Left lobe of liver (tissue), 2 donors: ENCODE data around the gene PXMP4. TPM values are rescaled to one million over a fixed set of nuclear protein-coding genes. Genes with fewer than 3 reads are reported as not detected.

Experiments
- ATAC-seq: fragments of 200-7000 bp; cut with Tn5 transposase; one replicate; pipeline ENCODE4 v1.9.1; 2020; ENCODE audit warnings: mild to moderate bottlenecking, moderate library complexity
- DNase-seq: peaks from one replicate; pipeline ENCODE4 v3.0.0-alpha.2; 2020; ENCODE audit warnings: low spot score
- total RNA-seq: library from RNA; stranded (reverse); gene quantifications from one replicate; pipeline ENCODE4 v1.2.1, GENCODE V29; 2021
- donor health status: DM: no; HTN: no; CAD: no; lungs with moderate emphysema.
- donor health status: DM: no; HTN: yes; CAD: no.

PXMP4 gene
- total RNA-seq, 1 donor from 2014 or later, result 15.4 TPM

- DNase-seq (peak; percentile 96), ATAC-seq (peak; percentile 99)
Observed at GRCh38 chr20:33686100-33686983, 33.8 kb downstream of the PXMP4 start, which contains the start of gene E2F1. Gene E2F1 (minus strand): TSS chr20:33686385. CDS start chr20:33686264, 121 bp downstream.

GRCh38 chr20:33685328-33686099, 34.6 kb downstream of the PXMP4 start:
- DNase-seq, result no peak
- no peak for ATAC-seq

DNA sequence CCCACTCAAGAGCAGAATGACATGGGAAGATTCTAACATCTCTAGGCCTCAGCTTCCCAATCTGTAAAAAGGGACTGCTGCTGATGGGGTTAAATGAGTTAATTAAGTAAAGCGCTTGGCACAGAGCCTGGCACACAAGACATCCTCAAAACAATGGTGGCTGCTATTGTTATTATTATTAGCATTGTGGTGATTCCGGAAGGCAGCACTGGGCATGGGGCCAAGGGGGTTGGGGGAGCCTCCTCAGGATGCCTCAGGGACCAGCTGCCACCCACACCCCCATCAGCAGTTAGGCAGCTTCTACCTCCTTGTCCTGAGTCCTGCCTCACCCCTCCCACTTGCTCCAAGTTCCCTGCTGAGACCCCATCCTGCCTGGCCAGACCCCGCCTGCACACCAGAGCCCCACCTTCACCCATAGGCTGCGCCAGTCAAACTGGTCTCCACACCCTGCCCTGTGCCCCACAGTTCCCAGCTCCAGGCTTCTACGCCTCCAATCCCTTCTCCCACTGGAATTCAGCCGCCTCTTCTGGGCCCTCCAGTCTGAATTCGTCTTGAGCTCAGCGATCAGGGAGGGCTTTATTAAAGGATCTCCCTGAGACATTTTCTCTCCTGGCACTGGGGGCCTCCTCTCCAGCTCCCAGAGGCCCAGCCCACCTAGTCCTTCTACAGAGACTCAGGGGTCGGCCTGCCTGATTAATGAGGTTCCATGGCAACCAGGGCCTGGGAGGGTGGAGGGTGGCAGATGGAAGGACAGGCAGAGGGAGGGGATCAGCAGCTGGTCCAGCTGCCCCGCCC, 35.4 kb downstream of the PXMP4 start:
- ATAC-seq, result no peak
- no peak for DNase-seq

GRCh38 chr20:33681728-33682353, 38.3 kb downstream of the PXMP4 start:
- DNase-seq (no peak), ATAC-seq (no peak)

GRCh38 chr20:33681288-33681687, 38.8 kb downstream of the PXMP4 start:
- no peak for ATAC-seq
- DNase-seq, result no peak

GRCh38 chr20:33680686-33681085, 39.4 kb downstream of the PXMP4 start:
- no peak for ATAC-seq
- no peak for DNase-seq

DNA sequence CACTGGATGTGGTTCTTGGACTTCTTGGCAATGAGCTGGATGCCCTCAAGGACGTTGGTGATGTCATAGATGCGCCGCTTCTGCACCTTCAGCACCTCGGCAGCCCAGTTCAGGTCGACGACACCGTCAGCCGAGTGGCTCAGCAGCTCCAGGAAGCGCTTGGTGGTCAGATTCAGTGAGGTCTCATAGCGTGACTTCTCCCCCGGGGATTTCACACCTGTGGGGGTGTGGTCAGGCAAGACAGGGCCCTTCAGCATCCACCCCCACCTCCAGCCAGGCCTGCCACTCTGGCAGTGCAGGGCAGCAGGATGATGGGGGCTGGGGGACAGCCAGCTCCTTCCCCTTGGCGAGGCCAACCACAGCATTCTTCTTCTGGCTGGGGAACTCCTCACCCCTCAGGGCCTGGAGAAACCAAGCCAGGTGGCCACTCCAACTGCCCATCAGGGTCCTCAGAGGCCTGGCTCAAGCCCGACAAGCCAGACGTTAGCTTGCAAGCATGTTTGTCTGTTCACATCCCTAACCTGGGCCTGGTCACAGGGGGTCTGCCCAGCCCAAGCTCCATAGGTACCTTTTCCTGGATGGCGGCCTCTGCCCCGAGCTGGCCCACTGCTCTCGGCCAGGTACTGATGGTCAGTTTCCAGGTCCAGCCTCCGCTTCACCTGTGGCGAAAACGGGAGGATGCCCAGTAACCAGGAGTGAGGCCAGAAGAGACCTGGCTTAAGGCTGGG, 40.2 kb downstream of the PXMP4 start:
- ATAC-seq (no peak), DNase-seq (no peak)

GRCh38 chr20:33677991-33678702, 42.0 kb downstream of the PXMP4 start:
- ATAC-seq, result no peak
- no peak for DNase-seq

DNA sequence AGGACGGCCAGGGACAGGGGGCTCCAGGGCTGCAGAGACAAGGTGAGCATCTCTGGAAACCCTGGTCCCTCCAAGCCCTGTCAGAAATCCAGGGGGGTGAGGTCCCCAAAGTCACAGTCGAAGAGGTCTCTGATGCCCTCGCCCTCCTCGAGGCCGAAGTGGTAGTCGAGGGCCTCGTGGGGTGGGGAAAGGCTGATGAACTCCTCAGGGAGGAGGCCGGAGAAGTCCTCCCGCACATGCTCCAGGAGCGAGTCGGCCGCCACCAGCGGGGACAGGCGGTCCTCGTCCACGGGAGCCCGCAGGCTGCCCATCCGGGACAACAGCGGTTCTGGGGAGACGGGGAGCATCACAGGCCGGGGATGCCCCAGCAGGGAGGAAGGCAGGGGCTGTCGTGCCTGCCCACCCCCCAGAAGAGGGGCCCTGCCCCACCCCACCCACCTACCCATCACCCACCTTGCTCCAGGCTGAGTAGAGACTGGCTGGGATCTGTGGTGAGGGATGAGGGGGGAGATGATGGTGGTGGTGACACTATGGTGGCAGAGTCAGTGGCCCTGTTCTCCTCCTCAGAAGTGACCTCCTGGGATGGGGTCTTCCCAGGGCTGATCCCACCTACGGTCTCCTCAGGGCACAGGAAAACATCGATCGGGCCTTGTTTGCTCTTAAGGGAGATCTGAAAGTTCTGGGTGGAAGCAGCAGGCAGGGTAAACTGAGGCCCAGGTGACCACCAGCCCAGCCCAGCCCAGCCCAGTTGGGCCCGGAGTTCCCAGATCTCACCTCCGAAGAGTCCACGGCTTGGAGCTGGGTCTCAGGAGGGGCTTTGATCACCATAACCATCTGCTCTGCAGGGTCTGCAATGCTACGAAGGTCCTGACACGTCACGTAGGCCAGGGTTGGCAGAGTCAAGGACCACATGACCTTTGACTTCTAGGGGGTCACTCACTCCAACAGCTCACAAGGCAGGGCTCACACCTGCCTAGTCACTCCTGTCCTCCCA, 43.2 kb downstream of the PXMP4 start:
- ATAC-seq (no peak), DNase-seq (no peak)

- no peak for DNase-seq
- ATAC-seq, result no peak
Observed at GRCh38 chr20:33676121-33676520, 44.0 kb downstream of the PXMP4 start.

DNA sequence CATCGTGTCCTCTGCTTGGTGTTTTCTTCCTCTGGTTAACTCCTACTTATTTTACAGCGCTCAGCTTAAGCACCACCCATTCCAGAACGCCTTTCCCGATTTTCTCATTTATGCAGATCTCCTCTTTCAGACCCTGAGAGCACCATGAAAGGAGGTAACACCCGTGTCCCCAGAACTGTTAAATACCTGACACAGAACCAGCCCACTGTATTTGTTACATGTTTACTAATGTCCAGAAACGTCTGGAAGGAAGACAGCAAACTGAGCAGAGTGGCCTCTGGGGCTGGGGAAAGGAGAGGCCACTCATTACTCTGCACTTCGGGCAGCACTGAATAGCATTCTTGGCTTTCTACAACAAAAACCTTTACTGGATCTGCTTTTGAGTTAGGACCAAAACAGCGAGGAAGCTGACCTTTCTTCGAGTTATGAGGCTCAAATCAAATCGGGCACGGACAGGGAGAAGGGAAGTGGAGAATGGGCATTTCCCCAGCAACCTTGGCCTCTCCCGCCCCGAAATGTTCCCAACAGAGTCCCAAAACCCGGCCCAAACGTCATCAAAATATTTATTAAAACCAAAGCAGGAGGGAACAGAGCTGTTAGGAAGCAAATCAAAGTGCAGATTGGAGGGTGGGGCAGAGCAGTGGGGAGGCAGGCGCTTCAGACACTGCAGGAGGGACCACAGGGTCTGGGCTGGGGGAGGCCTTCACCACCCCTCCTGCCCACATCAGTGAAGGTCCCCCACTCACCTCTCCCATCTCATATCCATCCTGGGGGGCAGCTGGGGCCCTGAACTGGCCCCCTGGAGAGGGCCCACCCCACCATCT, 44.8 kb downstream of the PXMP4 start:
- ATAC-seq (no peak), DNase-seq (no peak)

DNA sequence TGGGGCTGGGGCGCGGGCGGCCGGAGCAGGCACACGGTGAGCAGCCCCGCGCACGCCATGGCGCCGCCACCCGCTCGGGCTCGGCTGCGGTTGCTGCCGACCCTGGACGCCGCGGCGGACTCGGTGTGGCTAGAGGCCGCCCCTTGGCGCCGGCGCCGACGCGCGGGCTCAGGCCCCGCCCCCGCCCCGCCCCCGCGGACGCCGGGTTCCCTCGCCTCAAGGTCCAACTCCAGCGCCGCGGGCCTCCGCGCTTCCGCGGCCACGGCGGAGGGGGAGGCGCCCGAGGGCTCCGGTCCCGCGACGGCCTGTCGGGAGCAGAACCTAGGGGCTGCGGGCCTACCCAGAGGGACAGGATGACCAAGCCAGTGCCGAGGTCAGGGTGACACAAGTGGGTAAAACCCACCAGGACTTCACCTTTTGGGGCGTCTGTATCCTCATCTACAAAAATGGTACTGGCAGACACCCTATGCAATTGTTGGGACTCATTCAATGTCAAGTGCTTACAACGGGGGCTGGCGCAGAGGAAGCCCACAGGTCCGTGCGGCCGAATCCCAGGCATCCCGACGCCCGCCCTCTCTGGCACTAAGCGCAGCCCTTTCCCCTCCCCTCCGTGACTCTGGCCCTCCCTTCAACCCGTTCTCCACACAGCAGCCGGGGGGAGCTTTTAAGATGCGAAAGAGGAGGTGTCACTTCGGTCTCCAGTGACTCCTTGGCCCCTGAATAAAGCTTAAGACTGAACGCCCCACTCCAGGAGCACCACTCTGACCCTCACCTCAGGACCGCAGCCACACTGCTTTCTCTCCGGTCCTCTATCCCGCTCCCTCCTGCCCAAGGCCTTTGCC, 45.6 kb downstream of the PXMP4 start, which contains the start of gene NECAB3:
Gene NECAB3 (minus strand): TSS at position 135 of the 842 bp plus-strand sequence. CDS start 76 bp downstream, at position 59.
- peak; percentile 93 for ATAC-seq
- DNase-seq, result peak; percentile 91

DNA sequence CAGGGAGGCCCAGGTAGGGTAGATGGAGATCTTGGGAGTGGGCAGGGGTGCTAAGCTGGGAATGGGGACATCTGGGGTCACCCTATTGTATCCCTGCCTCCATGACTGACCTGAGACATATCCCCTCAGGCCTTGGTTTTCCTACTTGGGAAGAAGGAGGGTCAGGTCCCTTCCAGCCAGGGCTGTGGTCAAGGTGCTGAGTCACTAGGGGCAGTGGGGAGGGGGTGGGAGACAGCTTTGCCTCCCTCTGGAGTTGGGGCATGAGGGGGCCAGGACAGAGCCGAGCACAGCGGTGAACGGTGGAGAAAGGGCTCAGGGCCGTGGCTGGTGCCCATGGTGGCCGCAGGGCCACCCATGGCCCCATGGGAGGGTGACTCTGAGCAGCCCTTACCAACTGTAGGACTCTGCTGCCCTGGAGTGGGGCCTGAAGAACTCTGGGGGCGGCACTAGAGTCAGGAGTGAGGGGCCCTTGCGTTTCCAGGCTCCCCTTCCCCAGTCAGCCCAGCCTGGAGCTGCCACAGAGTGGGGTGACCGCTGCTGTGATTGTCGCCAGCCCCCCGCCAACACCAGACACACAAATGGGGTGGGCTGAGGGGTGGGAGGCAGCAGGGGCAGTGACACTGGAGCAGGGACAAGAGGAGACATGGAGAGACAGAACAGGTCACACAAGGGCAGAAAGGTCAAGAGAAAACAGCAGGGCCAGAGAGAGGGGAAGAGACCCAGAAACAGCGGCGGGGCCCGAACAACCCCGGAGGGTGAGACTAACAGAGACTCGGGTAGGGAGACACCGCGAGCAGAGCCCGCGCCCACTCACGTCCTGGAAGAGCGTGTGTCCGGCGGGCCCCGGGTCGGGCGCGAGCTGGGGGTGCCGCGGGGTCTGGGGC, 46.5 kb downstream of the PXMP4 start:
- DNase-seq (no peak), ATAC-seq (peak; percentile 12)

DNA sequence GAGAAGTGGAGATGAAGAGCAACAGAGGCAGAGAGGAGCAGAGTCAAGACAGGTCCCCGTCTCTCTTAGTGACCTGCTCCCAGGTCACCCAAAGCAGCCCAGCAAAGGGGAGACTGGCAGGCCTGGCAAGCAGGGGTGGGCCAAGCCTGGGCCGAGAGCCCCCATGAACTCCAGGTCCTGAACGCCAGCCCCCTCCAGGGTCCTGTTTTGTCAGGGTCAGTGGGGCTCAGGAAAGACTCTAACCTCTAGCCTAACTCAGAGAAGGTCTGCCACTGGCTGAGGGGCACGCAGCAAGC, 47.0 kb downstream of the PXMP4 start:
- DNase-seq (no peak), ATAC-seq (no peak)

DNA sequence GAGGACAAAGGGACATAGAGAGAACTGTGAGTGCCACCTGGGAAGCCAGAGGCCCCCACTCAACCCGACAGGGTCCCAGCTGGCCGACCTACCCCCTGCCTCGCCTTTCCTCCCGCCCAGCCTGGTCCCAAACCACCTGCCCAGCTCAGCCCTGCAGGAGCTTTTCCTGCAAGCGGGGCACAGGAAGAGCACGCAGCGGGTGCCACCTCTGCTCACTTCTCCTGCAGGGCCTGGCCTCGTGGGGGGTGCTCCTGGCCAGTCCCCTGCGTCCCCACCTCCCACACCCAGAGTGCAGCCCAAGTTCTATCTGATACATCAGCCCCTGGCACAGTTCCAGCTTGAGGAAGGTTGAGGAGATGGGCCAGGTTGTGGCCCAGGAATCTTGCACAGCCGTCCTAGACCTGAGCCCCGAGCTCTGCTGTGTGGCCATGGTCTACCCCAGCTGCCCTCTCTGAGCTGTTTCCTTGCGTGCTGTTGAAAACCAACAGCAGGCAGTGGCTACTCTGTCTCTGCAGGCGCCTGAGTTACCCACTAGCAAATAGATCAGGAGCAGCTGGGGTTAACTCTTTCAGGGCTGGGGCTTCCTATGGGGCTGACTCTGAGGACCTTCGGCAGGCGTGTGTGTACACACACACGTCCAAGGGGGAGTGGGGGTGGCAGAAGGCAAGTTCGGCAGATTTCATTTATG, 47.5 kb downstream of the PXMP4 start:
- DNase-seq, result no peak
- no peak for ATAC-seq
